Esophagus muscularis mucosa (tissue), 3 donors: Measurements from ENCODE around the gene HAGHL.

Experiments used
- POLR2A ChIP-seq: fragments of 450-650 bp; IDR thresholded peaks from one replicate; pipeline ENCODE4 v1.6.1; 2017; ENCODE audit warnings: antibody characterized with exemption, moderate library complexity, mild to moderate bottlenecking, low read depth
- POLR2AphosphoS5 ChIP-seq, 2 donors: sonication (generic); formaldehyde crosslinking; IDR thresholded peaks; one replicate each; pipeline ENCODE4 v1.6.1; 2017; ENCODE audit warnings: antibody characterized with exemption in 2 of 2
- TF ChIP-seq, protein P1 (sequence below), 3 experiments: fragments of 200-600 bp in 2 of 3; fragments of 450-650 bp in 1 of 3; sonication (generic) in 2 of 3; IDR thresholded peaks; one replicate each; pipeline ENCODE4 v1.5.1; 2017 to 2019; ENCODE audit warnings: antibody characterized with exemption in 3 of 3, mild to moderate bottlenecking in 2 of 3, moderate library complexity in 1 of 3

DNA sequence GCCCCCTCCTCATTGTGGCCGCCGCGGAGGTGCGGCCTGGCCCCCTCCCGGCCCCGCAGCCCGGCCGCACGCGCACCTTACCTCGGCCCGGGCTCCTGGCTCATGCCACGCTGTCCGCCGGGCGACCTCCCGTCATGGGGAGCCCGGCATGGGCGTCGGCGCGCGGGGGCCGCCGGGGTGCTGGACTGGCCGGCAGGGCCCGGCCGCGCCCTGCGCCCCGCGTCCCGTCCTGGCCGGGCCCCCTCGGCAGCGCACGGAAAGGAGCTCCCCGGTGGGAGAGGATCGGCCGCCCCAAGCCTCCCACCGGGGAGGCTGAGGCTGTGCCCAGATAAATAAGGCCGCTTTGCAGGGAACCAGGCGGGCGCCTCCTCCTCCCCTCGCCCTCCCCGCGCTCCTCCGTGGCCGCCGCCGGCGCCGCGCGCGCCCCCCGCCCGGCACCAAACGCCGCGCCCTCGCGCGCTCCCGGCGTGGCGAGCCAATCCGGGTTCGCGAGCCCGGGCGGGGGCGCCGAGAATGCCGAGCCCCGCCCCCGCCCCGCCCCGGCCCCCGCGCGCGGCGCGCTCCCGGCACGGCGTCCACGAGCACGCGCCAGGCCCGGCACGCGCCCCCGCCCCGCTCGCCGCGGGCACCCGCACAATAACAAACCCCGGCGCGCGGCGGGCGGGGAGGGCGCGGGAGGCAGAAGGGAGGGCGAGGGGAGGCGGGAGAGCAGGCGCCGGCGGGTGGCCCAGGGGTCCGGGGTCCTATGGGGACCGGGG, 21.3 kb upstream of the HAGHL start, which contains the start of gene FBXL16:
- TF ChIP-seq POLR2AphosphoS5 (IDR thresholded peaks at IDR 0.05) = no peak
- TF ChIP-seq, protein P1, sequence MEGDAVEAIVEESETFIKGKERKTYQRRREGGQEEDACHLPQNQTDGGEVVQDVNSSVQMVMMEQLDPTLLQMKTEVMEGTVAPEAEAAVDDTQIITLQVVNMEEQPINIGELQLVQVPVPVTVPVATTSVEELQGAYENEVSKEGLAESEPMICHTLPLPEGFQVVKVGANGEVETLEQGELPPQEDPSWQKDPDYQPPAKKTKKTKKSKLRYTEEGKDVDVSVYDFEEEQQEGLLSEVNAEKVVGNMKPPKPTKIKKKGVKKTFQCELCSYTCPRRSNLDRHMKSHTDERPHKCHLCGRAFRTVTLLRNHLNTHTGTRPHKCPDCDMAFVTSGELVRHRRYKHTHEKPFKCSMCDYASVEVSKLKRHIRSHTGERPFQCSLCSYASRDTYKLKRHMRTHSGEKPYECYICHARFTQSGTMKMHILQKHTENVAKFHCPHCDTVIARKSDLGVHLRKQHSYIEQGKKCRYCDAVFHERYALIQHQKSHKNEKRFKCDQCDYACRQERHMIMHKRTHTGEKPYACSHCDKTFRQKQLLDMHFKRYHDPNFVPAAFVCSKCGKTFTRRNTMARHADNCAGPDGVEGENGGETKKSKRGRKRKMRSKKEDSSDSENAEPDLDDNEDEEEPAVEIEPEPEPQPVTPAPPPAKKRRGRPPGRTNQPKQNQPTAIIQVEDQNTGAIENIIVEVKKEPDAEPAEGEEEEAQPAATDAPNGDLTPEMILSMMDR (IDR thresholded peaks at IDR 0.05) = no peak
- TF ChIP-seq POLR2A = no peak
